Measurements from ENCODE around the gene MAT2B. TPM values are rescaled to one million over a fixed set of nuclear protein-coding genes. Genes with fewer than 3 reads are reported as not detected.

MAT2B gene
- total RNA-seq, 1 experiment from 2014 or later, result 66.2 TPM

- no TSS peak for BruUV-seq (replicated peaks)
- intact Hi-C loops (cut with micrococcal nuclease; ENCODE audit: unreplicated experiment), result no loop called here
Observed at GRCh38 chr5:163548649-163549048, 43.2 kb downstream of the MAT2B start.

GRCh38 chr5:163551156-163551555, 45.7 kb downstream of the MAT2B start:
- Histone ChIP-seq H4K20me1 (ENCODE audit: insufficient read depth) (no peaks in the 10 kb centered on the region; the same call in 1 of the 2 replicates), H3K36me3 (ENCODE audit: low read depth) (no peaks in the 10 kb centered on the region), H3K27ac (no peak overlapping the region), H3K9me2 (ENCODE audit: insufficient read depth) (no peaks in the 10 kb centered on the region), H3K4me1 (replicated peaks; ENCODE audit: insufficient read depth) (no peaks in the 10 kb centered on the region), H2AFZ (no peak overlapping the region), H3F3A (ENCODE audit: insufficient read depth, low read depth) (no peaks in the 10 kb centered on the region), H3K4me3 (no peak overlapping the region), H3K9me3 (ENCODE audit: insufficient read depth, low read depth) (no peaks in the 10 kb centered on the region), H3K27me3 (ENCODE audit: insufficient read depth, low read depth) (peaks cover 72% of the 10 kb centered on the region), H3K4me2 (no peak overlapping the region), H3K79me2 (ENCODE audit: low read depth) (no peaks in the 10 kb centered on the region)
- POLR2A ChIA-PET (ENCODE audit: unreplicated experiment), result no interaction called here
- BruUV-seq (replicated peaks), result no TSS peak
- CTCF ChIA-PET, result no interaction called here
- no peak for TF ChIP-seq CTCF (conservative IDR thresholded peaks at IDR 0.05)
- TF ChIP-seq EZH2 (IDR thresholded peaks at IDR 0.05; ENCODE audit: low read depth), result no peak
- intact Hi-C loops (cut with micrococcal nuclease; ENCODE audit: unreplicated experiment), result no loop called here
- no peak for DNase-seq

More at GRCh38 chr5:163548649-163549048, 43.2 kb downstream of the MAT2B start:
- Histone ChIP-seq H3K79me2 (ENCODE audit: low read depth) (no peaks in the 10 kb centered on the region), H3F3A (ENCODE audit: insufficient read depth, low read depth) (no peaks in the 10 kb centered on the region), H2AFZ (no peak overlapping the region), H3K9me2 (ENCODE audit: insufficient read depth) (no peaks in the 10 kb centered on the region), H3K4me2 (no peak overlapping the region), H3K27ac (no peak overlapping the region), H3K4me1 (replicated peaks; ENCODE audit: insufficient read depth) (no peaks in the 10 kb centered on the region), H3K36me3 (ENCODE audit: low read depth) (no peaks in the 10 kb centered on the region), H3K27me3 (ENCODE audit: insufficient read depth, low read depth) (peaks cover 88% of the 10 kb centered on the region), H3K4me3 (no peak overlapping the region), H4K20me1 (ENCODE audit: insufficient read depth) (no peaks in the 10 kb centered on the region; the same call in 1 of the 2 replicates), H3K9me3 (ENCODE audit: insufficient read depth, low read depth) (no peaks in the 10 kb centered on the region)
- POLR2A ChIA-PET (ENCODE audit: unreplicated experiment), result no interaction called here
- CTCF ChIA-PET, result no interaction called here
- DNase-seq, result no peak
- TF ChIP-seq CTCF (conservative IDR thresholded peaks at IDR 0.05) (no peak), EZH2 (IDR thresholded peaks at IDR 0.05; ENCODE audit: low read depth) (no peak)

GRCh38 chr5:163552536-163552935, 47.1 kb downstream of the MAT2B start:
- H3K4me2 ChIP-seq, result no peak overlapping the region
- no peaks in the 10 kb centered on the region for H3K79me2 ChIP-seq (ENCODE audit: low read depth)
- H3K27me3 ChIP-seq (ENCODE audit: insufficient read depth, low read depth), result peaks cover 58% of the 10 kb centered on the region
- CTCF ChIA-PET, result no interaction called here
- H3K9me3 ChIP-seq (ENCODE audit: insufficient read depth, low read depth), result no peaks in the 10 kb centered on the region
- H3K4me1 ChIP-seq (replicated peaks; ENCODE audit: insufficient read depth), result no peaks in the 10 kb centered on the region
- POLR2A ChIA-PET (ENCODE audit: unreplicated experiment), result no interaction called here
- H3K4me3 ChIP-seq, result no peak overlapping the region
- H4K20me1 ChIP-seq (ENCODE audit: insufficient read depth), result no peaks in the 10 kb centered on the region; the same call in 1 of the 2 replicates
- intact Hi-C loops (cut with micrococcal nuclease; ENCODE audit: unreplicated experiment), result no loop called here
- H3K9me2 ChIP-seq (ENCODE audit: insufficient read depth), result no peaks in the 10 kb centered on the region
- BruUV-seq (replicated peaks), result no TSS peak
- no peaks in the 10 kb centered on the region for H3F3A ChIP-seq (ENCODE audit: insufficient read depth, low read depth)
- TF ChIP-seq CTCF (conservative IDR thresholded peaks at IDR 0.05) (no peak), EZH2 (IDR thresholded peaks at IDR 0.05; ENCODE audit: low read depth) (no peak)
- no peak overlapping the region for H3K27ac ChIP-seq
- no peak overlapping the region for H2AFZ ChIP-seq
- DNase-seq, result no peak
- no peaks in the 10 kb centered on the region for H3K36me3 ChIP-seq (ENCODE audit: low read depth)

Measured in PC-9 (cell line).